ENCODE measurements around the gene SLC22A1.

GRCh38 chr6:160085713-160086505, 35.7 kb upstream of the SLC22A1 start:
- TF ChIP-seq POLR2A (IDR thresholded peaks at IDR 0.05) (no peak), CTCF (IDR thresholded peaks at IDR 0.05) (no peak), POLR2AphosphoS5 (IDR thresholded peaks at IDR 0.05) (no peak)

Data from breast epithelium (tissue), 3 donors.